Spleen (tissue), 11 donors: ENCODE results near the gene TPRKB. TPM values are rescaled to one million over a fixed set of nuclear protein-coding genes. Genes with fewer than 3 reads are reported as not detected.
"Not testable (repeated sequence)": the region's sequence is repeated elsewhere in the genome, so short reads cannot be mapped to it uniquely, and the experiment has no call there.

ENCODE experiments used
- DNase-seq: peaks from one replicate; pipeline ENCODE4 v3.0.0-alpha.2; 2020
- H3K27ac ChIP-seq, 8 donors: fragments of 200-600 bp; sonication (generic) in 7 of 8; 1 replicate in 4 of 8; 2 replicates in 4 of 8; pipeline versions ENCODE4 v1.5.0 to v1.8.0; 2016 to 2021; ENCODE audit warnings: inconsistent platforms in 4 of 8, mild to moderate bottlenecking in 4 of 8, moderate library complexity in 1 of 8
- H3K27me3 ChIP-seq, 7 donors: fragments of 200-600 bp; sonication (generic) in 6 of 7; replicated peaks in 1 of 7; 1 replicate in 4 of 7; 2 replicates in 3 of 7; pipeline versions ENCODE4 v1.5.0 to v1.8.0; 2016 to 2021; ENCODE audit warnings: inconsistent platforms in 3 of 7, mild to moderate bottlenecking in 1 of 7
- H3K36me3 ChIP-seq, 6 donors: fragments of 200-600 bp; sonication (generic) in 5 of 6; 1 replicate in 4 of 6; 2 replicates in 2 of 6; pipeline versions ENCODE4 v1.5.0 to v1.8.0; 2016 to 2021; ENCODE audit warnings: inconsistent platforms in 2 of 6
- H3K4me1 ChIP-seq, 6 donors: fragments of 200-600 bp; sonication (generic) in 5 of 6; 1 replicate in 3 of 6; 2 replicates in 3 of 6; pipeline versions ENCODE4 v1.5.0 to v1.8.0; 2016 to 2021; ENCODE audit warnings: inconsistent platforms in 3 of 6
- H3K4me3 ChIP-seq, 8 donors: fragments of 200-600 bp; sonication (generic) in 7 of 8; 1 replicate in 4 of 8; 2 replicates in 4 of 8; pipeline versions ENCODE4 v1.5.0 to v1.8.0; 2016 to 2021; ENCODE audit warnings: inconsistent platforms in 4 of 8, mild to moderate bottlenecking in 4 of 8, moderate library complexity in 2 of 8
- H3K9me3 ChIP-seq, 8 donors: fragments of 200-600 bp; sonication (generic) in 7 of 8; 1 replicate in 4 of 8; 2 replicates in 4 of 8; pipeline versions ENCODE4 v1.5.0 to v1.8.0; 2016 to 2021; ENCODE audit warnings: inconsistent platforms in 4 of 8
- POLR2A ChIP-seq, 3 donors: fragments of 450-650 bp; IDR thresholded peaks; one replicate each; pipeline ENCODE4 v1.5.1; 2017; ENCODE audit warnings: antibody characterized with exemption in 3 of 3, mild to moderate bottlenecking in 1 of 3
- POLR2AphosphoS5 ChIP-seq, 3 donors: sonication (generic); formaldehyde crosslinking; IDR thresholded peaks; one replicate each; pipeline ENCODE4 v1.5.1; 2017; ENCODE audit warnings: antibody characterized with exemption in 3 of 3
- WGBS, 5 donors: extraction: QIAGEN DNeasy Blood & Tissue Kit in 3 of 5; methylation state at CpG; one replicate each; pipeline versions ENCODE4 v1.1.5 to v1.1.7; 2013 to 2018; 5-methylcytosine and 5-hydroxymethylcytosine counted together
- intact Hi-C: fragments of 100-400 bp; cut with DNase I; formaldehyde crosslinking; loops from one replicate; pipeline ENCODE4 v1.15.0; 2023; ENCODE audit warnings: low total_unique reads
- polyA plus RNA-seq, 3 donors: library from polyadenylated mRNA; stranded (reverse); fragments of 200-250 nt; gene quantifications; one replicate each; pipeline ENCODE4 v1.2.1, GENCODE V29; 2013
- total RNA-seq, 7 donors: library from RNA; depleted of rRNA in 3 of 7; stranded (reverse); fragments of >200 nt in 3 of 7; fragmentation: NEBNext Ultra II Directional in 4 of 7; extraction: Animal tissue kit (Norgen Biotek cat#: 25700) in 4 of 7; gene quantifications; one replicate each; pipeline versions ENCODE4 v1.1.0 to v1.2.1, GENCODE V29; 2016 to 2021
- TF ChIP-seq, protein P1 (sequence below), 11 experiments: fragments of 200-600 bp in 7 of 11; fragments of 450-650 bp in 4 of 11; sonication (generic) in 4 of 11; IDR thresholded peaks in 8 of 11; conservative IDR thresholded peaks in 3 of 11; 1 replicate in 7 of 11; 2 replicates in 4 of 11; pipeline versions ENCODE4 v1.4.0 to v1.8.0; 2016 to 2021; ENCODE audit warnings: antibody characterized with exemption in 11 of 11, inconsistent platforms in 4 of 11, mild to moderate bottlenecking in 1 of 11
- donor health status: healthy with polysubstance abuse.
- donor health status: DM: no; HTN: no; CAD: no; lungs with moderate emphysema.
- donor health status: DM: no; HTN: no; CAD: no.
- donor health status: Bipolar disorder and iron deficiency.
- donor health status: healthy.
- donor health status: DM: no; HTN: no; CAD: no.
- donor health status: DM: yes; HTN: yes; CAD: no.

Gene TPRKB
- total and polyA plus RNA-seq, 10 donors, result 15.0 to 63.3 (median 26.0) TPM

DNA sequence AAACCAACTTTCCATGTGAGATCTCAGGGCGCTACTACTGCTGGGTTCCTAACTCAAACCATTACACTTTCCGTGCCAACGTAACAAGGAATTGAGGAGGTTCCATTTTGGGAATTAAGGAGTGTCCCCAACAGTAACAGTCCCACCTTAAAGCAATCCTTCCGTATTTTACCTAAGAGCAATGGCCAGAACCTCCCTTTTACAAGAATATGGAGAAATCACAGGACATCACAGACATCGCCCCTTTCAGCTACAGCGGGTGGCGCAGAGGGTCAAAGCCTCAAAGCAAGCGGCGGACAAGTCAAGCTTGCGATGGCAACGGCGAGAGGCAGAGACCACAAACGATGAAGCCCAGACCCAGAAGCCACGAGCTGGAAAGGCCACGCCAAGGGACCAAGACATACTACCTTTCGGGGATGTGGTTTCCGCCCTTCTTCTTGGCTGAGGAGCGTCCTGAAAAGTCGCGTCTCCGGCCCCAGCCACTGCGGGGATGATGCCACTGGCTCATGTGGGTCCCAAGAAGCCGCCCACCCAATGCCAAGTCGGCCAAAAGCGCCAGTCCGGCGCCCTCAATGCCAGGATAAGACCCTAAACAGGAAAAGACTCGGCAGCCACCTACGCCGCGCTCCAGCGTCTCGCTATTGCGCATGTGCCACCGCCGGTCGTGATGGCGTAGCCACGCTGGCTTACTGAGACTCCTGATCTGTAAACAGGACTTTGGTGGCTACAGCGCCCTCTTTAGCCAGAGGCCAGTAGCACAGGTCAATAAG, 42.5 kb upstream of the TPRKB start, which contains the start of gene DUSP11:
Gene DUSP11 (minus strand): TSS at position 637 of the 770 bp plus-strand sequence. CDS start 129 bp downstream, at position 508.
- intact Hi-C loops, result no loop called here
- peaks cover 0 to 35% (median 20%) of the 10 kb centered on the region in 6 donors for H3K36me3 ChIP-seq
- 0 to 1% (median 1%) methylated on average over 33 to 40 of the region's 40 CpGs for WGBS, 5 donors
- peaks cover 0 to 6% (median 0%) of the 10 kb centered on the region in 7 donors for H3K27me3 ChIP-seq
- peaks cover 9 to 46% (median 32%) of the 10 kb centered on the region in 6 donors for H3K4me1 ChIP-seq
- H3K27ac ChIP-seq, result peak within 1 kb of the TSS; percentile 86 to 97 (median 94)
- H3K4me3 ChIP-seq, result peak within 1 kb of the TSS; percentile 63 to 80 (median 71)
- TF ChIP-seq, protein P1, sequence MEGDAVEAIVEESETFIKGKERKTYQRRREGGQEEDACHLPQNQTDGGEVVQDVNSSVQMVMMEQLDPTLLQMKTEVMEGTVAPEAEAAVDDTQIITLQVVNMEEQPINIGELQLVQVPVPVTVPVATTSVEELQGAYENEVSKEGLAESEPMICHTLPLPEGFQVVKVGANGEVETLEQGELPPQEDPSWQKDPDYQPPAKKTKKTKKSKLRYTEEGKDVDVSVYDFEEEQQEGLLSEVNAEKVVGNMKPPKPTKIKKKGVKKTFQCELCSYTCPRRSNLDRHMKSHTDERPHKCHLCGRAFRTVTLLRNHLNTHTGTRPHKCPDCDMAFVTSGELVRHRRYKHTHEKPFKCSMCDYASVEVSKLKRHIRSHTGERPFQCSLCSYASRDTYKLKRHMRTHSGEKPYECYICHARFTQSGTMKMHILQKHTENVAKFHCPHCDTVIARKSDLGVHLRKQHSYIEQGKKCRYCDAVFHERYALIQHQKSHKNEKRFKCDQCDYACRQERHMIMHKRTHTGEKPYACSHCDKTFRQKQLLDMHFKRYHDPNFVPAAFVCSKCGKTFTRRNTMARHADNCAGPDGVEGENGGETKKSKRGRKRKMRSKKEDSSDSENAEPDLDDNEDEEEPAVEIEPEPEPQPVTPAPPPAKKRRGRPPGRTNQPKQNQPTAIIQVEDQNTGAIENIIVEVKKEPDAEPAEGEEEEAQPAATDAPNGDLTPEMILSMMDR (IDR thresholded peaks at IDR 0.05 in 8 of 11, conservative IDR thresholded peaks at IDR 0.05 in 3 of 11), result peak; percentile 85 to 100 (median 95)
- TF ChIP-seq POLR2AphosphoS5 (IDR thresholded peaks at IDR 0.05) (peak; percentile 97 to 99 (median 99)), POLR2A (IDR thresholded peaks at IDR 0.05) (peak; percentile 27 to 78 (median 76))
- no peaks in the 10 kb centered on the region for H3K9me3 ChIP-seq
- DNase-seq, result peak; percentile 99

DNA sequence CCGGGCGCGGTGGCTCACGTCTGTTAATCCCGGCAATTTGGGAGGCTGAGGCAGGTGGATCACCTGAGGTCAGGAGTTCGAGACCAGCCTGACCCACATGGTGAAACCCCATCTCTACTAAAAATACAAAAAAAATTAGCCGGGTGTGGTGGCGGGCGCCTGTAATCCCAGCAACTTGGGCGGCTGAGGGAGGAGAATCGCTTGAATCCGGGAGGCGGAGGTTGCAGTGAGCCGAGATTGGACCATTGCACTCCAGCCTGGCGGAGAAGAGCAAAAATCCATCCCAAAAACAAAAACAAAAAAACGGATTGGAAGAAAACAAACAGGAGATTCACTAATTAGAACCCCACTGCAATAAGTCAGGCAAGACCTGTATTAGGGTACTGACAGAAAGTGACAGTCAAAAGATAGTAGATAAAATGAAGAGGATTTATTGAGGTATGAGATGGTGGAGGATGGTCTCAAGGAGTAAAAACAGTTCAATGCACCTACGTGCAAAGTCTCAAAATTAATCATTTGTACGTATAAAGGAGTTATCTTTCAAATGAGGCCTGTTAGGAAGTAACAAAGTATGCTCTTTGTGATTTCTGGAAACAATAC, 41.8 kb upstream of the TPRKB start:
- H3K4me3 ChIP-seq, result peak overlapping the region; percentile 63 to 80 (median 71)
- DNase-seq, intact Hi-C loops, H3K27me3 ChIP-seq, H3K9me3 ChIP-seq: not testable (repeated sequence)
- H3K27ac ChIP-seq, result peak overlapping the region; percentile 86 to 97 (median 94)
- peaks cover 9 to 53% (median 32%) of the 10 kb centered on the region in 6 donors for H3K4me1 ChIP-seq
- peaks cover 0 to 42% (median 26%) of the 10 kb centered on the region in 6 donors for H3K36me3 ChIP-seq
- 73 to 77% (median 76%) methylated on average over 18 of the region's 18 CpGs for WGBS, 5 donors

DNA sequence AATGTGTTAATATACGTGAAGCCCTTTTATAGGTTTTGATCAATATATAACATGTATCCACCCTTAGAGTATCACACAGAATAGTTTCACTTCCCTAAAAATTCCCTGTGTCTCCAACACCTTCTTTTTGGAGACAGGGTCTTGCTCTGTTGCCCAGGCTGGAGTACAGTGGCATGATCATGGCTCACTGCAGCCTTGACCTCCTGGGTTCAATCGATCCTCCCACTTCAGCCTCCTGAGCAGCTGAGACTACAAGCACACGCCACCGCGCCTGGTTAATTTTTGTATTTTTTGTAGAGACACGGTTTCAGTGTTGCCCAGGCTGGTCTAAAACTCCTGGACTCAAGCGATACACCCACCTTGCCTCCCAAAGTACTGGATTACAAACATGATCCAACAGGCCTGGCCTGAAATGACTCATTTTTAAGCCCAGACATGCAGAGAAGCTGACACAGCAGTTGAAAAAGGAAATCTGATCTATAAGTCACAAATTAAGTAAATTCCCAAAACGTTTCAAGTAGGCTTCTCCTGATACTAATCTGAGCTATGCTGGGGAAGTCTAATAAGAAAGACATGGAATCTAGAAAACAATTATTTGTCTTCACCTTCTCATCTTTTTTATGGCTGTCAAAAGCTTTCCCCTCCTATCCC, 39.8 kb upstream of the TPRKB start:
- Histone ChIP-seq H3K4me1 (peaks cover 9 to 57% (median 32%) of the 10 kb centered on the region in 6 donors), H3K9me3 (no peaks in the 10 kb centered on the region), H3K27ac (no peak overlapping the region), H3K27me3 (peaks cover 0 to 5% (median 0%) of the 10 kb centered on the region in 7 donors), H3K36me3 (peaks cover 0 to 62% (median 46%) of the 10 kb centered on the region in 6 donors), H3K4me3 (no peak overlapping the region)
- intact Hi-C loops, result no loop called here
- TF ChIP-seq POLR2AphosphoS5 (IDR thresholded peaks at IDR 0.05), result no peak
- TF ChIP-seq, protein P1 (IDR thresholded peaks at IDR 0.05 in 8 of 11, conservative IDR thresholded peaks at IDR 0.05 in 3 of 11), result no peak
- no peak for TF ChIP-seq POLR2A (IDR thresholded peaks at IDR 0.05)
- WGBS, 5 donors, result 85 to 95% (median 89%) methylated on average over 8 of the region's 8 CpGs
- DNase-seq, result no peak

DNA sequence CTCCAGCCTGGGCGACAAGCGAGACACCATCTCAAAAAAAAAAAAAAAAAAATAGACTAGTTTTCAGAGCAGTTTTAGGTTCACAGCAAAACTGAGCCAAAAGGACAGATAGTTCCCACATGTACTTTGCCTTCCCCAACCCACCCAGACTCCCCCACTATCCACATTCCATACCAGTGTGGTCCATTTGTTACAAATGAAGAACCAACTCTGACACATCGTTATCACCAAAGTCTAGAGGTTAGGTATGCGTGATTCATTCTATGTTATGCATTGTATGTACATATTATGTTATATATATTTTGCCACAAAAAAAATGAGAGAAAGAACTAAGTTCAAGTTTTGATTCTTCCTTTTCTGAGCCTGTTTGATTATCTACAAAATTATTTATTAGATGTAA, 39.2 kb upstream of the TPRKB start:
- no peak overlapping the region for H3K4me3 ChIP-seq
- intact Hi-C loops, result no loop called here
- no peaks in the 10 kb centered on the region for H3K9me3 ChIP-seq
- WGBS, 5 donors, result 91 to 99% (median 95%) methylated on average over 4 of the region's 4 CpGs
- H3K4me1 ChIP-seq, result peaks cover 9 to 57% (median 32%) of the 10 kb centered on the region in 6 donors
- no peak for TF ChIP-seq POLR2AphosphoS5 (IDR thresholded peaks at IDR 0.05)
- TF ChIP-seq, protein P1 (IDR thresholded peaks at IDR 0.05 in 8 of 11, conservative IDR thresholded peaks at IDR 0.05 in 3 of 11), result no peak
- H3K27ac ChIP-seq, result no peak overlapping the region
- no peaks in the 10 kb centered on the region for H3K27me3 ChIP-seq
- DNase-seq, result no peak
- peaks cover 0 to 68% (median 51%) of the 10 kb centered on the region in 6 donors for H3K36me3 ChIP-seq
